HL-60/S4 (cell line): ENCODE results near the gene CDH4.
"Not testable (repeated sequence)": the region's sequence is repeated elsewhere in the genome, so short reads cannot be mapped to it uniquely, and the experiment has no call there.

ENCODE experiments used
- in situ Hi-C: fragments of 300-500 bp; cut with MboI; formaldehyde crosslinking; loops from 2 replicates; pipeline ENCODE4 v1.14.3; 2022; ENCODE audit warnings: low sequenced_read_pairs

The CDH4 gene

GRCh38 chr20:61972636-61973508 is 720.8 kb downstream of the CDH4 start:
- in situ Hi-C loops: no loop called here

GRCh38 chr20:61973515-61974356 is 721.7 kb downstream of the CDH4 start:
- in situ Hi-C loops: no loop called here

- in situ Hi-C loops: no loop called here
These were observed 722.2 kb downstream of the CDH4 start for GRCh38 chr20:61974357-61974665.

GRCh38 chr20:61975407-61976129 is 723.5 kb downstream of the CDH4 start:
- in situ Hi-C loops: no loop called here

GRCh38 chr20:61976263-61976643 is 724.2 kb downstream of the CDH4 start:
- in situ Hi-C loops: no loop called here

GRCh38 chr20:61976644-61977418 is 724.8 kb downstream of the CDH4 start:
- in situ Hi-C loops: no loop called here

GRCh38 chr20:61977419-61977786 is 725.3 kb downstream of the CDH4 start:
- in situ Hi-C loops: no loop called here

GRCh38 chr20:61978491-61978890 is 726.4 kb downstream of the CDH4 start:
- in situ Hi-C loops: no loop called here

GRCh38 chr20:61979090-61979489 is 727.0 kb downstream of the CDH4 start:
- in situ Hi-C loops: no loop called here

GRCh38 chr20:61979701-61980635 is 727.9 kb downstream of the CDH4 start:
- in situ Hi-C loops: no loop called here

GRCh38 chr20:61980647-61981583 is 728.9 kb downstream of the CDH4 start:
- in situ Hi-C loops: no loop called here

- in situ Hi-C loops: not testable (repeated sequence)
These were observed 729.6 kb downstream of the CDH4 start for GRCh38 chr20:61981691-61982090.

GRCh38 chr20:61982191-61982950 is 730.3 kb downstream of the CDH4 start:
- in situ Hi-C loops: no loop called here

- in situ Hi-C loops: no loop called here
These were observed 730.9 kb downstream of the CDH4 start for GRCh38 chr20:61982951-61983315.

- in situ Hi-C loops: no loop called here
These were observed 731.9 kb downstream of the CDH4 start for GRCh38 chr20:61983965-61984364.

GRCh38 chr20:61984431-61984830 is 732.4 kb downstream of the CDH4 start:
- in situ Hi-C loops: not testable (repeated sequence)

- in situ Hi-C loops: no loop called here
These were observed 733.0 kb downstream of the CDH4 start for GRCh38 chr20:61985096-61985495.

- in situ Hi-C loops: no loop called here
These were observed 734.8 kb downstream of the CDH4 start for GRCh38 chr20:61986762-61987321.
